ENCODE results near the gene SEMA7A. TPM values are rescaled to one million over a fixed set of nuclear protein-coding genes. Genes with fewer than 3 reads are reported as not detected.

SEMA7A gene
- total RNA-seq, 1 experiment from 2014 or later, result 0.45 TPM

- Histone ChIP-seq H3K4me3 (ENCODE audit: low read depth, low read length, poor library complexity, severe bottlenecking) (no peak overlapping the region), H3K27ac (ENCODE audit: low read depth, low read length, poor library complexity, severe bottlenecking) (peak overlapping the region; percentile 39), H3K27me3 (replicated peaks; ENCODE audit: insufficient read depth, low read depth, low read length, poor library complexity) (no peaks in the 10 kb centered on the region), H3K9me3 (ENCODE audit: low read depth, low read length, poor library complexity, severe bottlenecking) (no peaks in the 10 kb centered on the region), H3K4me1 (ENCODE audit: insufficient read depth, low read length, poor library complexity, severe bottlenecking) (no peaks in the 10 kb centered on the region), H3K36me3 (ENCODE audit: insufficient read depth, low read length, poor library complexity, severe bottlenecking) (peaks cover 9% of the 10 kb centered on the region)
- peak; percentile 61 for DNase-seq (ENCODE audit: low spot score)
- CTCF ChIA-PET, result no interaction called here
- intact Hi-C loops (cut with micrococcal nuclease; ENCODE audit: unreplicated experiment), result no loop called here
- POLR2A ChIA-PET (ENCODE audit: low non-redundant PET), result no interaction called here
- no TSS peak for BruUV-seq (replicated peaks)
- TF ChIP-seq CTCF (conservative IDR thresholded peaks at IDR 0.05; ENCODE audit: low read depth, low read length) (no peak), EZH2 (IDR thresholded peaks at IDR 0.05; ENCODE audit: borderline replicate concordance, low read depth, low read length, poor library complexity, severe bottlenecking) (no peak)
Measured at GRCh38 chr15:74453925-74454763, 20.4 kb upstream of the SEMA7A start.

GRCh38 chr15:74451861-74452835 lies 18.4 kb upstream of the SEMA7A start:
- ChIA-PET CTCF (no interaction called here), POLR2A (ENCODE audit: low non-redundant PET) (no interaction called here)
- BruUV-seq (replicated peaks), result no TSS peak

More at GRCh38 chr15:74451861-74452835, 18.4 kb upstream of the SEMA7A start:
- Histone ChIP-seq H3K4me3 (ENCODE audit: low read depth, low read length, poor library complexity, severe bottlenecking) (no peak overlapping the region), H3K27me3 (replicated peaks; ENCODE audit: insufficient read depth, low read depth, low read length, poor library complexity) (no peaks in the 10 kb centered on the region), H3K9me3 (ENCODE audit: low read depth, low read length, poor library complexity, severe bottlenecking) (no peaks in the 10 kb centered on the region), H3K27ac (ENCODE audit: low read depth, low read length, poor library complexity, severe bottlenecking) (no peak overlapping the region), H3K4me1 (ENCODE audit: insufficient read depth, low read length, poor library complexity, severe bottlenecking) (no peaks in the 10 kb centered on the region), H3K36me3 (ENCODE audit: insufficient read depth, low read length, poor library complexity, severe bottlenecking) (peaks cover 21% of the 10 kb centered on the region)
- TF ChIP-seq CTCF (conservative IDR thresholded peaks at IDR 0.05; ENCODE audit: low read depth, low read length), result no peak
- no peak for TF ChIP-seq EZH2 (IDR thresholded peaks at IDR 0.05; ENCODE audit: borderline replicate concordance, low read depth, low read length, poor library complexity, severe bottlenecking)
- DNase-seq (ENCODE audit: low spot score), result no peak
- intact Hi-C loops (cut with micrococcal nuclease; ENCODE audit: unreplicated experiment), result no loop called here

Measured in A673 (cell line).